WTC11 (cell line): ENCODE data around the gene MXRA8. TPM values are rescaled to one million over a fixed set of nuclear protein-coding genes. Genes with fewer than 3 reads are reported as not detected.

Source experiments
- ATAC-seq: fragments of 200-7000 bp; cut with Tn5 transposase; 2 replicates; pipeline ENCODE4 v1.10.0; 2021; ENCODE audit warnings: mild to moderate bottlenecking, moderate library complexity
- CTCF ChIA-PET: fragments of 300-600 bp; sonication (Branson Sonifier 250); formaldehyde crosslinking; loops from one replicate; lab custom pipeline; 2021; ENCODE audit warnings: antibody characterized with exemption; lab: Charles Lee
- POLR2A ChIA-PET: fragments of 350-600 bp; sonication (Branson Sonifier 250); formaldehyde crosslinking; loops from one replicate; lab custom pipeline; 2021; ENCODE audit warnings: antibody characterized with exemption; lab: Charles Lee
- DNase-seq: peaks from one replicate; pipeline ENCODE4 v3.0.0; 2021; ENCODE audit warnings: low spot score
- H3K27ac Mint-ChIP-seq: 2 replicates; pipeline ENCODE4 v1.8.0; 2021; ENCODE audit warnings: mixed read lengths
- H3K27me3 Mint-ChIP-seq: 2 replicates; pipeline ENCODE4 v1.8.0; 2021; ENCODE audit warnings: low read depth, mild to moderate bottlenecking, moderate library complexity, mixed read lengths
- H3K36me3 Mint-ChIP-seq: 2 replicates; pipeline ENCODE4 v1.8.0; 2021; ENCODE audit warnings: mixed read lengths
- H3K4me1 Mint-ChIP-seq: 2 replicates; pipeline ENCODE4 v1.8.0; 2022; ENCODE audit warnings: mixed read lengths
- H3K4me3 Mint-ChIP-seq: 2 replicates; pipeline ENCODE4 v1.8.0; 2021; ENCODE audit warnings: mild to moderate bottlenecking, moderate library complexity, mixed read lengths
- H3K9me3 Mint-ChIP-seq: 2 replicates; pipeline ENCODE4 v1.8.0; 2021; ENCODE audit warnings: mixed read lengths
- AR ChIP-seq: fragments of 250-450 bp; sonication (Bioruptor Pico); IDR thresholded peaks from 2 replicates; pipeline ENCODE4 v1.9.0; 2021; ENCODE audit warnings: mild to moderate bottlenecking
- ARID4B ChIP-seq: sonication (generic); formaldehyde crosslinking; IDR thresholded peaks from 2 replicates; pipeline ENCODE4 v1.8.0; 2023; ENCODE audit warnings: missing genetic modification reagents, mild to moderate bottlenecking, borderline replicate concordance
- CREB1 ChIP-seq: sonication (generic); formaldehyde crosslinking; IDR thresholded peaks from 2 replicates; pipeline ENCODE4 v1.8.0; 2023; ENCODE audit warnings: mild to moderate bottlenecking, missing genetic modification reagents
- CREM ChIP-seq: sonication (generic); formaldehyde crosslinking; IDR thresholded peaks from 2 replicates; pipeline ENCODE4 v1.8.1; 2022; ENCODE audit warnings: mild to moderate bottlenecking, missing genetic modification reagents, moderate library complexity
- CTCF ChIP-seq: fragments of 200-600 bp; IDR thresholded peaks from 2 replicates; pipeline ENCODE4 v1.8.0; 2022; ENCODE audit warnings: antibody characterized with exemption
- E2F1 ChIP-seq: sonication (generic); formaldehyde crosslinking; IDR thresholded peaks from 2 replicates; pipeline ENCODE4 v1.8.0; 2022; ENCODE audit warnings: mild to moderate bottlenecking, missing genetic modification reagents
- E2F4 ChIP-seq: sonication (generic); formaldehyde crosslinking; IDR thresholded peaks from 2 replicates; pipeline ENCODE4 v1.8.1; 2022; ENCODE audit warnings: low read depth, mild to moderate bottlenecking, moderate library complexity, missing genetic modification reagents, borderline replicate concordance
- FOXP1 ChIP-seq: sonication (generic); formaldehyde crosslinking; IDR thresholded peaks from 2 replicates; pipeline ENCODE4 v1.8.0; 2022; ENCODE audit warnings: missing genetic modification reagents, mild to moderate bottlenecking, moderate library complexity, borderline replicate concordance
- GRHL2 ChIP-seq: fragments of 250-450 bp; sonication (Bioruptor Pico); IDR thresholded peaks from 2 replicates; pipeline ENCODE4 v1.8.0; 2022; ENCODE audit warnings: mild to moderate bottlenecking, moderate library complexity; ENCODE audit not compliant: insufficient replicate concordance, severe bottlenecking
- HMGA2 ChIP-seq: fragments of 250-450 bp; sonication (Bioruptor Pico); IDR thresholded peaks from 2 replicates; pipeline ENCODE4 v1.4.0; 2021; ENCODE audit warnings: mild to moderate bottlenecking, moderate library complexity
- IRF2 ChIP-seq: sonication (generic); formaldehyde crosslinking; IDR thresholded peaks from 2 replicates; pipeline ENCODE4 v1.8.0; 2022; ENCODE audit warnings: low read depth, missing genetic modification reagents, borderline replicate concordance
- JUN ChIP-seq: sonication (generic); formaldehyde crosslinking; IDR thresholded peaks from 2 replicates; pipeline ENCODE4 v1.8.0; 2023; ENCODE audit warnings: mild to moderate bottlenecking, missing genetic modification reagents
- MYBL2 ChIP-seq: sonication (generic); formaldehyde crosslinking; IDR thresholded peaks from 2 replicates; pipeline ENCODE4 v1.8.1; 2023; ENCODE audit warnings: mild to moderate bottlenecking, moderate library complexity, missing genetic modification reagents
- NR1H2 ChIP-seq: sonication (generic); formaldehyde crosslinking; IDR thresholded peaks from 2 replicates; pipeline ENCODE4 v1.9.0; 2021; ENCODE audit warnings: mild to moderate bottlenecking, moderate library complexity, missing genetic modification reagents
- ZNF317 ChIP-seq: sonication (generic); formaldehyde crosslinking; IDR thresholded peaks from 2 replicates; pipeline ENCODE4 v1.8.1; 2023; ENCODE audit warnings: low read depth, mild to moderate bottlenecking, moderate library complexity, missing genetic modification reagents, borderline replicate concordance
- ZNF396 ChIP-seq: fragments of 250-450 bp; sonication (Bioruptor Pico); IDR thresholded peaks from 2 replicates; pipeline ENCODE4 v1.8.0; 2021; ENCODE audit warnings: mild to moderate bottlenecking, moderate library complexity, borderline replicate concordance
- ZNF423 ChIP-seq: fragments of 250-450 bp; sonication (Bioruptor Pico); IDR thresholded peaks from 2 replicates; pipeline ENCODE4 v2.1.2; 2022; ENCODE audit warnings: mild to moderate bottlenecking, moderate library complexity
- ZNF512 ChIP-seq: sonication (generic); formaldehyde crosslinking; IDR thresholded peaks from 2 replicates; pipeline ENCODE4 v1.8.1; 2022; ENCODE audit warnings: missing genetic modification reagents, borderline replicate concordance
- ZSCAN18 ChIP-seq: fragments of 250-450 bp; sonication (Bioruptor Pico); IDR thresholded peaks from 2 replicates; pipeline ENCODE4 v2.1.2; 2022; ENCODE audit warnings: mild to moderate bottlenecking, moderate library complexity
- total RNA-seq: library from RNA; stranded (reverse); gene quantifications from 3 replicates; pipeline ENCODE4 v1.2.3, GENCODE V29; 2021

The MXRA8 gene
- total RNA-seq, 1 experiment from 2014 or later, result 6.7 TPM

GRCh38 chr1:1310476-1311053 lies 47.8 kb downstream of the MXRA8 start:
- H3K27me3 Mint-ChIP-seq, result peaks cover 6% of the 10 kb centered on the region; the same call in 1 of the 2 replicates
- H3K9me3 Mint-ChIP-seq, result no peaks in the 10 kb centered on the region
- peaks cover 13% of the 10 kb centered on the region for H3K36me3 Mint-ChIP-seq
- peaks cover 22% of the 10 kb centered on the region for H3K4me1 Mint-ChIP-seq
- no peak overlapping the region for H3K27ac Mint-ChIP-seq
- CTCF ChIA-PET, result interaction anchor here (1.8 to 3.2 kb wide), 2 partner anchors 10 to 20 kb away, joined by 6 to 17 read pairs; no protein-coding TSS in a partner anchor
- POLR2A ChIA-PET, result interaction anchor here (1.1 kb wide), 1 partner anchor 296 kb away, joined by 3 read pairs; no protein-coding TSS in a partner anchor
- ATAC-seq, result no peak
- 0 out of 2 replicates have a peak overlapping the region, but pooled peaks have one; percentile 27 for H3K4me3 Mint-ChIP-seq
- DNase-seq, result no peak
- TF ChIP-seq NR1H2 (CRISPR knock-in tag) (no peak), MYBL2 (CRISPR knock-in tag) (no peak), ZNF317 (CRISPR knock-in tag) (no peak), ARID4B (CRISPR knock-in tag) (no peak), E2F1 (no peak), E2F4 (CRISPR knock-in tag) (no peak), FOXP1 (CRISPR knock-in tag) (no peak), JUN (CRISPR knock-in tag) (no peak), HMGA2 (no peak), ZNF423 (CRISPR knock-in tag) (no peak), CREM (CRISPR knock-in tag) (no peak), ZNF396 (CRISPR knock-in tag) (no peak), IRF2 (CRISPR knock-in tag) (no peak)

GRCh38 chr1:1310109-1310385 lies 48.3 kb downstream of the MXRA8 start:
- H3K9me3 Mint-ChIP-seq, result no peaks in the 10 kb centered on the region
- H3K4me1 Mint-ChIP-seq, result peaks cover 20% of the 10 kb centered on the region
- ChIA-PET POLR2A (interaction anchor here (1.1 to 1.2 kb wide), 2 partner anchors 65 to 296 kb away, joined by 3 read pairs; partner anchors contain the start of gene AURKAIP1), CTCF (interaction anchor here (1.8 to 3.2 kb wide), 2 partner anchors 10 to 19 kb away, joined by 6 to 17 read pairs; no protein-coding TSS in a partner anchor)
- peaks cover 6% of the 10 kb centered on the region; the same call in 1 of the 2 replicates for H3K27me3 Mint-ChIP-seq
- ATAC-seq (no peak), DNase-seq (no peak)
- H3K27ac Mint-ChIP-seq, result no peak overlapping the region
- peaks cover 13% of the 10 kb centered on the region for H3K36me3 Mint-ChIP-seq
- peak overlapping the region; percentile 70; the same call in 1 of the 2 replicates for H3K4me3 Mint-ChIP-seq
- no peak for TF ChIP-seq HMGA2
- TF ChIP-seq NR1H2 (CRISPR knock-in tag), result no peak
- TF ChIP-seq ZSCAN18 (CRISPR knock-in tag), result no peak
- TF ChIP-seq CREB1 (CRISPR knock-in tag), result no peak
- TF ChIP-seq GRHL2 (CRISPR knock-in tag), result no peak
- TF ChIP-seq CTCF, result no peak
- no peak for TF ChIP-seq FOXP1 (CRISPR knock-in tag)
- no peak for TF ChIP-seq IRF2 (CRISPR knock-in tag)
- TF ChIP-seq AR (CRISPR knock-in tag), result no peak
- no peak for TF ChIP-seq ZNF512 (CRISPR knock-in tag)
